GM23338 (cell line): ENCODE data around the gene KNTC1.

Experiments used
- CREB1 ChIP-seq: fragments of 250-450 bp; sonication (Bioruptor Pico); IDR thresholded peaks from 2 replicates; pipeline ENCODE4 v1.5.0; 2020; ENCODE audit warnings: low read depth, mild to moderate bottlenecking, moderate library complexity
- CTCF ChIP-seq, 2 experiments: fragments of 200-600 bp in 1 of 2; sonication (generic) in 1 of 2; conservative IDR thresholded peaks; 2 replicates each; pipeline versions ENCODE4 v1.5.1 to v1.6.1; 2016 to 2017; ENCODE audit warnings: antibody characterized with exemption in 2 of 2, low read depth in 2 of 2, mild to moderate bottlenecking in 2 of 2, moderate library complexity in 1 of 2
- EZH2 ChIP-seq: fragments of 200-600 bp; sonication (generic); IDR thresholded peaks from one replicate; pipeline ENCODE4 v1.8.0; 2017; ENCODE audit warnings: antibody characterized with exemption, mild to moderate bottlenecking, low read depth; ENCODE audit not compliant: unreplicated experiment
- EZH2phosphoT487 ChIP-seq: fragments of 200-600 bp; sonication (generic); IDR thresholded peaks from one replicate; pipeline ENCODE4 v1.8.1; 2018; ENCODE audit warnings: antibody characterized with exemption; ENCODE audit not compliant: unreplicated experiment
- POLR2AphosphoS5 ChIP-seq: IDR thresholded peaks from 2 replicates; pipeline ENCODE4 v1.6.1; 2016; ENCODE audit warnings: antibody characterized with exemption, low read depth
- STAT1 ChIP-seq: IDR thresholded peaks from one replicate; pipeline ENCODE4 v1.6.1; 2016; ENCODE audit warnings: antibody characterized with exemption; ENCODE audit not compliant: unreplicated experiment

- TF ChIP-seq CTCF (conservative IDR thresholded peaks at IDR 0.05; ENCODE audit: low read depth in 2 of 2) (no peak), POLR2AphosphoS5 (no peak), EZH2phosphoT487 (no peak), STAT1 (no peak), EZH2 (no peak), CREB1 (CRISPR knock-in tag) (no peak)
These were observed 1.5 kb downstream of the KNTC1 start for GRCh38 chr12:122528582-122528981.
